GM23338 (cell line): Measurements from ENCODE around the gene TMBIM6. TPM values are rescaled to one million over a fixed set of nuclear protein-coding genes. Genes with fewer than 3 reads are reported as not detected.
A peak's percentile ranks its signal among the peaks of the same experiment; 100 is the strongest.
"Not testable (repeated sequence)": the region's sequence is repeated elsewhere in the genome, so short reads cannot be mapped to it uniquely, and the experiment has no call there.

ENCODE experiments used
- ATAC-seq: fragments of 200-7000 bp; cut with Tn5 transposase; 3 replicates; pipeline ENCODE4 v1.9.1; 2020
- DNase-seq: peaks from one replicate; pipeline ENCODE4 v3.0.0-alpha.2; 2015; ENCODE audit warnings: low spot score
- H2AFZ ChIP-seq: fragments of 200-600 bp; sonication (generic); 2 replicates; pipeline ENCODE4 v1.8.0; 2016; ENCODE audit warnings: antibody characterized with exemption, mild to moderate bottlenecking, moderate library complexity
- H3F3A ChIP-seq: fragments of 200-600 bp; sonication (generic); replicated peaks from 2 replicates; pipeline ENCODE4 v1.8.0; 2017; ENCODE audit warnings: antibody characterized with exemption, mixed run types, low read depth
- H3K27ac ChIP-seq: fragments of 200-600 bp; sonication (generic); 2 replicates; pipeline ENCODE4 v1.6.1; 2016; ENCODE audit warnings: low read depth
- H3K27me3 ChIP-seq: fragments of 200-600 bp; sonication (generic); 2 replicates; pipeline ENCODE4 v1.8.0; 2016; ENCODE audit warnings: mild to moderate bottlenecking, mixed run types, moderate library complexity; ENCODE audit not compliant: insufficient read depth
- H3K36me3 ChIP-seq: fragments of 200-600 bp; sonication (generic); 2 replicates; pipeline ENCODE4 v1.8.0; 2016; ENCODE audit warnings: mild to moderate bottlenecking; ENCODE audit not compliant: insufficient read depth
- H3K4me1 ChIP-seq: fragments of 200-600 bp; sonication (generic); 2 replicates; pipeline ENCODE4 v1.8.0; 2016; ENCODE audit warnings: mild to moderate bottlenecking, moderate library complexity; ENCODE audit not compliant: insufficient read depth
- H3K4me2 ChIP-seq: fragments of 200-600 bp; sonication (generic); 2 replicates; pipeline ENCODE4 v1.7.1; 2017; ENCODE audit warnings: mixed run types
- H3K4me3 ChIP-seq: fragments of 200-600 bp; sonication (generic); 2 replicates; pipeline ENCODE4 v1.6.1; 2016; ENCODE audit warnings: mixed run types
- H3K79me2 ChIP-seq: fragments of 200-600 bp; sonication (generic); replicated peaks from 2 replicates; pipeline ENCODE4 v1.8.0; 2017; ENCODE audit warnings: mild to moderate bottlenecking; ENCODE audit not compliant: insufficient read depth
- H3K9me2 ChIP-seq: fragments of 200-600 bp; sonication (generic); 2 replicates; pipeline ENCODE4 v1.8.0; 2017; ENCODE audit not compliant: insufficient read depth
- H4K20me1 ChIP-seq: fragments of 200-600 bp; sonication (generic); replicated peaks from 2 replicates; pipeline ENCODE4 v1.8.0; 2017; ENCODE audit warnings: mild to moderate bottlenecking; ENCODE audit not compliant: insufficient read depth
- H3K27ac Mint-ChIP-seq: 2 replicates; pipeline ENCODE4 v1.8.0; 2020; ENCODE audit warnings: inconsistent platforms, mild to moderate bottlenecking, moderate library complexity, mixed read lengths
- H3K27me3 Mint-ChIP-seq: 3 replicates; pipeline ENCODE4 v1.8.0; 2022; ENCODE audit warnings: low read depth, mild to moderate bottlenecking, moderate library complexity, mixed read lengths, inconsistent platforms; ENCODE audit not compliant: insufficient read depth, poor library complexity
- H3K36me3 Mint-ChIP-seq: 3 replicates; pipeline ENCODE4 v1.8.0; 2021; ENCODE audit warnings: low read depth, mild to moderate bottlenecking, inconsistent platforms, moderate library complexity, mixed read lengths
- H3K4me1 Mint-ChIP-seq: 3 replicates; pipeline ENCODE4 v1.8.0; 2020; ENCODE audit warnings: mild to moderate bottlenecking, inconsistent platforms, mixed read lengths
- H3K4me3 Mint-ChIP-seq: 3 replicates; pipeline ENCODE4 v1.8.0; 2021; ENCODE audit warnings: moderate library complexity, mild to moderate bottlenecking, inconsistent platforms, mixed read lengths
- H3K9me3 Mint-ChIP-seq: 3 replicates; pipeline ENCODE4 v1.8.0; 2020; ENCODE audit warnings: moderate library complexity, mild to moderate bottlenecking, inconsistent platforms, mixed read lengths
- CTCF ChIP-seq, 2 experiments: fragments of 200-600 bp in 1 of 2; sonication (generic) in 1 of 2; conservative IDR thresholded peaks; 2 replicates each; pipeline versions ENCODE4 v1.5.1 to v1.6.1; 2016 to 2017; ENCODE audit warnings: antibody characterized with exemption in 2 of 2, low read depth in 2 of 2, mild to moderate bottlenecking in 2 of 2, moderate library complexity in 1 of 2
- REST ChIP-seq: IDR thresholded peaks from one replicate; pipeline ENCODE4 v1.6.1; 2018; ENCODE audit warnings: antibody characterized with exemption; ENCODE audit not compliant: unreplicated experiment
- ZNF331 ChIP-seq: fragments of 250-450 bp; sonication (Bioruptor Pico); IDR thresholded peaks from 2 replicates; pipeline ENCODE4 v1.5.0; 2020; ENCODE audit warnings: low read depth, mild to moderate bottlenecking, moderate library complexity
- polyA plus RNA-seq: library from polyadenylated mRNA; unstranded; fragments of >200 nt; fragmentation: Nextera tagmentation; extraction: Ambion mirVana; gene quantifications from 2 replicates; pipeline ENCODE4 v1.2.1, GENCODE V29; 2016
- total RNA-seq: library from RNA; depleted of rRNA; stranded (reverse); fragments of >200 nt; shearing (Covaris generic); gene quantifications from 2 replicates; pipeline ENCODE4 v1.2.3, GENCODE V29; 2014

TMBIM6 gene
- total and polyA plus RNA-seq, 2 experiments from 2014 or later, result 245 to 349 TPM

DNA sequence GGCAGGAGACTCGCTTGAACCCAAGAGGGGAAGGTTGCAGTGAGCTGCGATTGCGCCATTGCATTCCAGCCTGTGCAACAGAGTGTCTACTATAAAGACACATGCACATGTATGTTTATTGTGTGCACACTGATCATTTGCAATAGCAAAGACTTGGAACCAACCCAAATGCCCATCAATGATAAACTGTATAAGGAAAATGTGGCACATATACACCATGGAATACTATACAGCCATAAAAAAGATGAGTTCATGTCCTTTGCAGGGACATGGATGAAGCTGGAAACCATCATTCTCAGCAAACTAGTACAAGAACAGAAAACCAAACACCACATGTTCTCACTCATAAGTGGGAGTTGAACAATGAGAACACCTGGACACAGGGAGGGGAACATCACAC lies 27.4 kb upstream of the TMBIM6 start:
- not testable (repeated sequence) for ATAC-seq, H3K4me2 ChIP-seq, H3K4me1 Mint-ChIP-seq, H3K79me2 ChIP-seq, H3K9me2 ChIP-seq, H3K27ac ChIP-seq, DNase-seq, H3K36me3 ChIP-seq, H3K4me1 ChIP-seq, H2AFZ ChIP-seq, H3K36me3 Mint-ChIP-seq, H3K4me3 ChIP-seq, H3F3A ChIP-seq, H4K20me1 ChIP-seq, H3K9me3 Mint-ChIP-seq, H3K4me3 Mint-ChIP-seq, H3K27me3 ChIP-seq, H3K27ac Mint-ChIP-seq, H3K27me3 Mint-ChIP-seq

DNA sequence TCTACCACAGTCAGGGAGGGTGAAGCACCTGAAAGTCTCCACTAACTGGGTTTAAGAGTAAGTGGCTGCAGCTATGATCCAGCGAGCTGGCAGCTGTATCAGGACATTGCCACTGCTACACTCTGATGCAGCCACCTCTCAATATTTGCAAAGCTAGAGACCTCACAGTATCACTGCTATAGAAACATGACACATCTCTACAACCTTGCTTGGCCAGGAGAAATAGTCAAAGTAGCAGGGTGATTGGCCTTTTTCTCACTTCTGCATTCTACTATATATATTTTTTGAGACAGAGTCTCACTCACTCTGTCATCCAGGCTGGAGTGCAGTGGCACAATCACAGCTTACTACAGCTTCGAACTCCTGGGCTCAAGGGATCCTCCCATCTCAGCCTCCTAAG lies 24.8 kb upstream of the TMBIM6 start:
- H2AFZ ChIP-seq, result no peak overlapping the region
- no peaks in the 10 kb centered on the region for H3K36me3 Mint-ChIP-seq
- TF ChIP-seq CTCF (conservative IDR thresholded peaks at IDR 0.05; ENCODE audit: low read depth in 2 of 2) (no peak), ZNF331 (CRISPR knock-in tag) (no peak)
- no peak overlapping the region for H3K27ac Mint-ChIP-seq
- no peak overlapping the region for H3K27ac ChIP-seq
- ATAC-seq (no peak), DNase-seq (no peak)
- no peaks in the 10 kb centered on the region; the same call in 1 of the 2 replicates for H3K27me3 ChIP-seq
- no peak overlapping the region for H3K4me3 ChIP-seq
- H3K4me1 ChIP-seq, result no peaks in the 10 kb centered on the region
- H3K9me3 Mint-ChIP-seq, result no peaks in the 10 kb centered on the region; the same call in 2 of the 3 replicates
- H3K4me2 ChIP-seq, result no peak overlapping the region
- H3K27me3 Mint-ChIP-seq, result no peaks in the 10 kb centered on the region
- 0 out of 2 replicates have a peak, but pooled peaks cover 3% of the 10 kb centered on the region for H3F3A ChIP-seq
- no peaks in the 10 kb centered on the region for H3K79me2 ChIP-seq
- H4K20me1 ChIP-seq, result no peaks in the 10 kb centered on the region
- H3K4me3 Mint-ChIP-seq, result no peak overlapping the region
- no peaks in the 10 kb centered on the region for H3K36me3 ChIP-seq
- H3K9me2 ChIP-seq, result no peaks in the 10 kb centered on the region
- H3K4me1 Mint-ChIP-seq, result no peaks in the 10 kb centered on the region

GRCh38 chr12:49717800-49718199 lies 23.6 kb upstream of the TMBIM6 start:
- not testable (repeated sequence) for DNase-seq, H3K4me3 ChIP-seq, H3K4me1 ChIP-seq, H3K79me2 ChIP-seq, H3K4me3 Mint-ChIP-seq, ATAC-seq, H3K4me2 ChIP-seq, H3K36me3 ChIP-seq, H3K4me1 Mint-ChIP-seq, H3K27me3 Mint-ChIP-seq, H3K9me2 ChIP-seq, H3K27ac ChIP-seq, H3K27ac Mint-ChIP-seq, H2AFZ ChIP-seq, H3K27me3 ChIP-seq, H3K36me3 Mint-ChIP-seq, H3F3A ChIP-seq, H4K20me1 ChIP-seq, H3K9me3 Mint-ChIP-seq

GRCh38 chr12:49720214-49720613 lies 21.1 kb upstream of the TMBIM6 start:
- no peaks in the 10 kb centered on the region for H3K79me2 ChIP-seq
- no peaks in the 10 kb centered on the region for H3K4me1 ChIP-seq
- no peak overlapping the region for H3K27ac ChIP-seq
- no peaks in the 10 kb centered on the region for H3F3A ChIP-seq
- Mint-ChIP-seq H3K9me3 (no peaks in the 10 kb centered on the region; the same call in 2 of the 3 replicates), H3K4me1 (no peaks in the 10 kb centered on the region), H3K27me3 (no peaks in the 10 kb centered on the region), H3K27ac (no peak overlapping the region), H3K36me3 (no peaks in the 10 kb centered on the region), H3K4me3 (no peak overlapping the region)
- no peaks in the 10 kb centered on the region for H3K27me3 ChIP-seq
- no peak overlapping the region for H3K4me2 ChIP-seq
- no peak overlapping the region for H3K4me3 ChIP-seq
- DNase-seq (no peak), ATAC-seq (no peak)
- TF ChIP-seq CTCF (conservative IDR thresholded peaks at IDR 0.05; ENCODE audit: low read depth in 2 of 2) (peak in 1 of 2 experiments; percentile 14; a peak in 1 of 4 replicates), REST (no peak)
- H3K9me2 ChIP-seq, result no peaks in the 10 kb centered on the region
- no peak overlapping the region for H2AFZ ChIP-seq
- H3K36me3 ChIP-seq, result no peaks in the 10 kb centered on the region
- no peaks in the 10 kb centered on the region for H4K20me1 ChIP-seq
